GM10248 (cell line): ENCODE results near the gene C6orf15.

Experiments used
- CTCF ChIA-PET: fragments of 300-600 bp; sonication (Branson Sonifier 250); formaldehyde crosslinking; extraction: SDS; loops from one replicate; lab custom pipeline; 2021; ENCODE audit warnings: antibody characterized with exemption; lab: Yijun Ruan, JAX
- POLR2A ChIA-PET: fragments of 350-650 bp; sonication (Branson Sonifier 250); formaldehyde crosslinking; extraction: SDS; loops from one replicate; lab custom pipeline; 2020; ENCODE audit warnings: antibody characterized with exemption; lab: Yijun Ruan, JAX
- DNase-seq: peaks from one replicate; pipeline ENCODE4 v3.0.0; 2012; ENCODE audit errors: extremely low spot score
- CTCF ChIP-seq: IDR thresholded peaks from 2 replicates; pipeline ENCODE4 v1.5.1; 2012; ENCODE audit warnings: mild to moderate bottlenecking, low read depth; ENCODE audit errors: extremely low read depth, missing control alignments, control extremely low read depth

Gene C6orf15

GRCh38 chr6:31081872-31082271, 30.5 kb downstream of the C6orf15 start:
- POLR2A ChIA-PET: no interaction called here
- no peak for DNase-seq
- no peak for TF ChIP-seq CTCF
- CTCF ChIA-PET: interaction anchor here (2.0 to 8.4 kb wide), 4 partner anchors 9 to 253 kb away, joined by 8 to 115 read pairs (median 38); partner anchors contain the start of gene VARS2

- CTCF ChIA-PET: interaction anchor here (0.6 to 8.4 kb wide), 66 partner anchors 7 to 715 kb away, joined by 3 to 115 read pairs (median 4); partner anchors contain the start of genes CCHCR1, SFTA2, TCF19 and VARS2
- POLR2A ChIA-PET: no interaction called here
- peak; percentile 78 for TF ChIP-seq CTCF
- peak; percentile 69 for DNase-seq
These were observed 32.6 kb downstream of the C6orf15 start for GRCh38 chr6:31079656-31080261.

- ChIA-PET CTCF (interaction anchor here (3.3 to 8.4 kb wide), 2 partner anchors 11 to 161 kb away, joined by 26 to 115 read pairs; partner anchors contain the start of gene VARS2), POLR2A (no interaction called here)
- no peak for TF ChIP-seq CTCF
- no peak for DNase-seq
These were observed 35.8 kb downstream of the C6orf15 start for GRCh38 chr6:31076611-31077010.

- ChIA-PET CTCF (interaction anchor here (4.5 to 8.4 kb wide), 2 partner anchors 11 to 160 kb away, joined by 18 to 115 read pairs; partner anchors contain the start of gene VARS2), POLR2A (interaction anchor here (0.7 kb wide), 1 partner anchor 328 kb away, joined by 4 read pairs; no protein-coding TSS in a partner anchor)
- no peak for TF ChIP-seq CTCF
- DNase-seq: no peak
These were observed 36.8 kb downstream of the C6orf15 start for GRCh38 chr6:31075528-31075927.

GRCh38 chr6:31074401-31074800, 38.0 kb downstream of the C6orf15 start:
- no peak for DNase-seq
- ChIA-PET POLR2A (no interaction called here), CTCF (interaction anchor here (0.7 to 8.4 kb wide), 3 partner anchors 12 to 159 kb away, joined by 3 to 115 read pairs (median 18); partner anchors contain the start of gene VARS2)
- no peak for TF ChIP-seq CTCF

- ChIA-PET CTCF (interaction anchor here (1.0 to 3.5 kb wide), 14 partner anchors 9 to 249 kb away, joined by 3 to 72 read pairs (median 5); partner anchors contain the start of gene VARS2), POLR2A (interaction anchor here (0.5 kb wide), 1 partner anchor 704 kb away, joined by 7 read pairs; no protein-coding TSS in a partner anchor)
- DNase-seq: no peak
- TF ChIP-seq CTCF: peak; percentile 49
These were observed 41.6 kb downstream of the C6orf15 start for GRCh38 chr6:31070711-31071197.
